Measurements from ENCODE around the gene WASHC4.

- no peak for TF ChIP-seq CTCF (IDR thresholded peaks at IDR 0.05; ENCODE audit: extremely low read depth in 1 of 2, insufficient read depth in 1 of 2, low read depth in 1 of 2, low read length in 2 of 2)
- TF ChIP-seq POLR2A (IDR thresholded peaks at IDR 0.05; ENCODE audit: low read depth, low read length) = no peak
- no peak for TF ChIP-seq FOS (IDR thresholded peaks at IDR 0.05; ENCODE audit: borderline replicate concordance, insufficient read depth, low read length)
- TF ChIP-seq EZH2 (IDR thresholded peaks at IDR 0.05; ENCODE audit: borderline replicate concordance, low read depth, low read length, severe bottlenecking) = no peak
These were observed 9.4 kb downstream of the WASHC4 start for GRCh38 chr12:105116969-105117368.
